SKM-1 treated with dmso at 0.1 percent for 144 hours (cell line): Measurements from ENCODE around the gene UGP2.
"Not testable (repeated sequence)": the region's sequence is repeated elsewhere in the genome, so short reads cannot be mapped to it uniquely, and the experiment has no call there.

Experiments used
- DNase-seq: peaks from one replicate; lab custom pipeline; 2025; ENCODE audit not compliant: unreplicated experiment; lab: John Stamatoyannopoulos, UW

Gene UGP2

GRCh38 chr2:63890678-63891077, 49.0 kb downstream of the UGP2 start:
- DNase-seq = no peak

GRCh38 chr2:63891488-63892030, 49.9 kb downstream of the UGP2 start:
- DNase-seq = no peak

DNA sequence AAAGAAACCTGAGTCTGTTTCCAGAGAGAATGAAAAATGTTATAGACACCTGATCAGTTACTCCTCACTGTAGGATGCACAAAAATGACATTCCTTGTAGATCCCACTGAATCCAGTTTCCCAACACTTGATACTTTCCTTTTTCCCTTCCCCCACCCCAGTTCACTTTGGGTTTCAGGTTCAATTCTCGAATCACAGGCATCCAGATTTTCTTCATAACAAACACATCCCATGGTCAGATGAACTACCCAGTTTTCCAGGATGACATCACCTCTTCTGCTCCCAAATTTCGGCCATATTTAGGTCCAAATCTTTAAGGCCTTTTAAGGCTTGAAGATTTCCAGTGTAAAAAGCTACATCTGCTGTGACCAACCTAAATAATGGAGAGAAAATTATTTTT, 51.5 kb downstream of the UGP2 start:
- DNase-seq = no peak

GRCh38 chr2:63894167-63894566, 52.5 kb downstream of the UGP2 start:
- DNase-seq = no peak

DNA sequence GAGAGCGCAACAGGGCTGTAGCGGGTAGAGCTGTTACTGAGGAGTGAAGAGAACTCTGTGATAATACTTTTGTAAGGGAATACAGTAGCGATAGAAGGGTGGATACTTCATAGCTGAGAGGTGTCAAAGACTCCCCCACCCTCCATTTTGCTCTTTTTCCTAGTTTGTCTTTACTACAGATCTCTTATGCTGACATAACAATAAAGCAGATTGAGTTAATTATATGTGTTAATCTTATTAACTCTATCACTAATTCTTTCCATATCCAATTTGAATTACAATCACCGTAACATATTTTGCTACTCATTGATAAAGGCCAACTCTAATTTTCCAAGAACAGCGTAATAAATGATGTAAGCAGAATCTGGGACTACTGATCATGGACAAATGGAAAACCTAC, 57.1 kb downstream of the UGP2 start:
- no peak for DNase-seq

- DNase-seq = no peak
Measured at GRCh38 chr2:63899639-63900038, 57.9 kb downstream of the UGP2 start.

DNA sequence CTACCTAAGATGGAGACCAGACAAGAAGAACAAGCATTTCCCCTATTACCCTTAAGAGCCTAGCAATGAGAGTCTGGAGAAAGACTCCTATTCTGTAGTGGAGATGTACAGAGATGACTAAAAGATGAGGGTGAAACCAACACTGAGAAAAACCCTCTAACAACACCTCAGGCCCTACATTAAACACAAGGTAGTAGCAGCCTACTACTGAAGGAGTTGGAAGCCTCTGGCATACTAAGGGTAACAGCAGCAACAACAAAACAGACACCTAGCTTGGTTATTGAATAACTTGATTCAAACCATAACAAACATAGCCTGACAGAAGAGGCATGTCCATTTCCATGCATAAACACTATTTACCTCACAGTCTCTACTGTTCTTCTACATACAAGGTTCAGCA, 60.5 kb downstream of the UGP2 start:
- DNase-seq = no peak

DNA sequence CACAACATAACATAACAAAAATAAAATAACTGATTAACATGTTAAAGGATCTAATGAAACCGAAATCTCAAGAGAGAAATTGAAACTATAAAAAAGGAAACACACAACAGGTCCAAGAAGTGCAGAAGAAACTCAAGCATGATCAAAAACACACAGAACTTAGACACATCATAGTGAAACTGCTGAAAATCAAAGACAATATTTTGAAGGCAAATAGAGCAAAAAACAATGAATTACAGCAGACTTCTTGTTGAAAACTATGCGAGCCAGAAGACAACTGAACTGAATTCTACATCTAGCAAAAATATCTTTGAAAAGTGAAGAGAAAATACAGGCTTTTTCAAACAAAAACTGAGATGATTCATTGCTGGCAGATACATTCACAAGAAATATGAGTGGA, 61.3 kb downstream of the UGP2 start:
- DNase-seq = no peak

- no peak for DNase-seq
Measured at GRCh38 chr2:63914311-63914710, 72.6 kb downstream of the UGP2 start.

GRCh38 chr2:63926815-63927214, 85.1 kb downstream of the UGP2 start:
- no peak for DNase-seq

GRCh38 chr2:63932104-63932503, 90.4 kb downstream of the UGP2 start:
- not testable (repeated sequence) for DNase-seq
